HL-60/S4 (cell line): ENCODE results near the gene PRR19.
"Not testable (repeated sequence)": the region's sequence is repeated elsewhere in the genome, so short reads cannot be mapped to it uniquely, and the experiment has no call there.

Experiments used
- in situ Hi-C: fragments of 300-500 bp; cut with MboI; formaldehyde crosslinking; loops from 2 replicates; pipeline ENCODE4 v1.14.3; 2022; ENCODE audit warnings: low sequenced_read_pairs

PRR19 gene

GRCh38 chr19:42324655-42325307 is 22.8 kb downstream of the PRR19 start:
- in situ Hi-C loops, result no loop called here

GRCh38 chr19:42325308-42325895 is 23.5 kb downstream of the PRR19 start, which contains the start of gene MEGF8:
Gene MEGF8 (plus strand): TSS chr19:42325635. CDS start chr19:42326244, 609 bp downstream.
- in situ Hi-C loops, result no loop called here

- in situ Hi-C loops, result no loop called here
Observed at GRCh38 chr19:42325896-42326771, 24.2 kb downstream of the PRR19 start.

GRCh38 chr19:42326969-42327368 is 25.0 kb downstream of the PRR19 start:
- in situ Hi-C loops, result no loop called here

GRCh38 chr19:42327381-42327780 is 25.4 kb downstream of the PRR19 start:
- in situ Hi-C loops, result no loop called here

- in situ Hi-C loops, result no loop called here
Observed at GRCh38 chr19:42328106-42328505, 26.2 kb downstream of the PRR19 start.

GRCh38 chr19:42328854-42329253 is 26.9 kb downstream of the PRR19 start:
- in situ Hi-C loops, result no loop called here

GRCh38 chr19:42330241-42330711 is 28.3 kb downstream of the PRR19 start:
- in situ Hi-C loops, result no loop called here

- in situ Hi-C loops, result not testable (repeated sequence)
Observed at GRCh38 chr19:42331333-42331732, 29.4 kb downstream of the PRR19 start.

- in situ Hi-C loops, result no loop called here
Observed at GRCh38 chr19:42332059-42332458, 30.1 kb downstream of the PRR19 start.

- in situ Hi-C loops, result no loop called here
Observed at GRCh38 chr19:42333018-42333417, 31.1 kb downstream of the PRR19 start.

- in situ Hi-C loops, result no loop called here
Observed at GRCh38 chr19:42333975-42334696, 32.2 kb downstream of the PRR19 start.

GRCh38 chr19:42334697-42335373 is 32.9 kb downstream of the PRR19 start:
- in situ Hi-C loops, result no loop called here

GRCh38 chr19:42335374-42335936 is 33.5 kb downstream of the PRR19 start:
- in situ Hi-C loops, result no loop called here

- in situ Hi-C loops, result no loop called here
Observed at GRCh38 chr19:42335971-42336370, 34.0 kb downstream of the PRR19 start.

- in situ Hi-C loops, result not testable (repeated sequence)
Observed at GRCh38 chr19:42339126-42339860, 37.4 kb downstream of the PRR19 start.

- in situ Hi-C loops, result not testable (repeated sequence)
Observed at GRCh38 chr19:42339922-42340321, 38.0 kb downstream of the PRR19 start.

- in situ Hi-C loops, result no loop called here
Observed at GRCh38 chr19:42343344-42344110, 41.6 kb downstream of the PRR19 start.
